PFSK-1 (cell line): ENCODE measurements around the gene GPR37L1.

Experiments used
- FOXP2 ChIP-seq: optimal IDR thresholded peaks from 2 replicates; pipeline ENCODE3; 2011; ENCODE audit warnings: borderline replicate concordance, control low read depth, inconsistent platforms; ENCODE audit not compliant: insufficient read depth; ENCODE audit errors: extremely low read length, extremely low read depth
- POLR2AphosphoS5 ChIP-seq: IDR thresholded peaks from 2 replicates; pipeline ENCODE4 v1.6.1; 2012; ENCODE audit warnings: low read depth, mild to moderate bottlenecking, control low read depth, low read length, moderate library complexity
- REST ChIP-seq, 2 experiments: IDR thresholded peaks; 2 replicates each; pipeline versions ENCODE4 v1.6.1 to v1.8.0; 2011 to 2012; ENCODE audit warnings: low read depth in 2 of 2, low read length in 2 of 2, control low read depth in 1 of 2, inconsistent platforms in 1 of 2, mild to moderate bottlenecking in 1 of 2, moderate library complexity in 1 of 2; ENCODE audit not compliant: insufficient read depth in 1 of 2
- SIN3A ChIP-seq: IDR thresholded peaks from 2 replicates; pipeline ENCODE4 v1.6.1; 2012; ENCODE audit warnings: mild to moderate bottlenecking, low read length, moderate library complexity, borderline replicate concordance; ENCODE audit not compliant: insufficient read depth
- TAF1 ChIP-seq: IDR thresholded peaks from 2 replicates; pipeline ENCODE4 v1.6.1; 2012; ENCODE audit warnings: low read length, control low read depth, borderline replicate concordance; ENCODE audit not compliant: insufficient read depth

GPR37L1 gene

GRCh38 chr1:202157945-202158344 is 35.2 kb downstream of the GPR37L1 start:
- TF ChIP-seq TAF1, result no peak
- no peak for TF ChIP-seq REST (IDR thresholded peaks at IDR 0.05; ENCODE audit: insufficient read depth in 1 of 2, low read depth in 2 of 2, low read length in 2 of 2)
- no peak for TF ChIP-seq SIN3A
- no peak for TF ChIP-seq FOXP2
- no peak for TF ChIP-seq POLR2AphosphoS5

- no peak for TF ChIP-seq SIN3A
Measured at GRCh38 chr1:202158810-202159533, 36.3 kb downstream of the GPR37L1 start.

GRCh38 chr1:202159534-202160371 is 37.0 kb downstream of the GPR37L1 start:
- TF ChIP-seq REST (IDR thresholded peaks at IDR 0.05; ENCODE audit: insufficient read depth in 1 of 2, low read depth in 2 of 2, low read length in 2 of 2) (no peak), SIN3A (no peak), TAF1 (no peak), POLR2AphosphoS5 (no peak), FOXP2 (no peak)

GRCh38 chr1:202160377-202160940 is 37.7 kb downstream of the GPR37L1 start, which contains the start of gene PTPN7:
PTPN7 (minus strand) TSS chr1:202160602; CDS start chr1:202159402, 1,200 bp downstream.
- no peak for TF ChIP-seq TAF1

GRCh38 chr1:202161151-202162046 is 38.7 kb downstream of the GPR37L1 start:
- TF ChIP-seq FOXP2, result no peak
- TF ChIP-seq REST (IDR thresholded peaks at IDR 0.05; ENCODE audit: insufficient read depth in 1 of 2, low read depth in 2 of 2, low read length in 2 of 2), result no peak
- TF ChIP-seq TAF1, result no peak
- TF ChIP-seq POLR2AphosphoS5, result no peak
- no peak for TF ChIP-seq SIN3A
